ENCODE measurements around the gene ASAP2.

GRCh38 chr2:9203006-9203405 is 3.6 kb upstream of the ASAP2 start:
- TF ChIP-seq POLR2AphosphoS5 (IDR thresholded peaks at IDR 0.05; ENCODE audit: borderline replicate concordance, low read depth, low read length) (no peak), EZH2 (IDR thresholded peaks at IDR 0.05) (no peak), FOXP2 (optimal IDR thresholded peaks at IDR 0.05; ENCODE audit: control extremely low read depth, extremely low read length, insufficient read depth) (no peak)

Data from SK-N-MC (cell line).